K562 (cell line): ENCODE measurements around the gene GFAP. TPM values are rescaled to one million over a fixed set of nuclear protein-coding genes. Genes with fewer than 3 reads are reported as not detected.

Experiments
- ATAC-seq: fragments of 200-7000 bp; cut with Tn5 transposase; 3 replicates; pipeline ENCODE4 v1.9.1; 2020; ENCODE audit warnings: moderate library complexity
- BruUV-seq: library from RNA; stranded (reverse); fragments of 400-500 nt; replicated peaks from 2 replicates; lab custom pipeline; 2021; lab: Mats Ljungman, UMichigan
- CTCF ChIA-PET: fragments of 300-600 bp; formaldehyde crosslinking; extraction: SDS; loops from one replicate; lab custom pipeline; 2021; ENCODE audit warnings: low intra/inter-chr PET ratio; lab: Yijun Ruan, JAX
- POLR2A ChIA-PET: fragments of 300-600, 350-650 bp; sonication (Branson Sonifier 250); formaldehyde crosslinking; extraction: SDS; loops from one replicate; lab custom pipeline; 2021; ENCODE audit warnings: antibody characterized with exemption, inconsistent platforms; lab: Yijun Ruan, JAX
- DNase-seq, 4 experiments: peaks; one replicate each; pipeline versions ENCODE4 v3.0.0 to v3.0.0-alpha.2; 2011 to 2018; ENCODE audit warnings: low spot score in 3 of 4, mixed read lengths in 3 of 4; ENCODE audit errors: extremely low read depth in 1 of 4
- FAIRE-seq: peaks from 2 replicates; lab custom pipeline; 2011; peaks lifted over from hg19 to GRCh38; lab: Jason Lieb, UNC
- H2AFZ ChIP-seq: 2 replicates; pipeline ENCODE4 v1.6.0; 2011; ENCODE audit warnings: low read depth, low read length, control low read depth, inconsistent platforms
- H3K27ac ChIP-seq: fragments of 200-600 bp; 3 replicates; pipeline ENCODE4 v1.8.0; 2011; ENCODE audit warnings: low read depth, mild to moderate bottlenecking, control low read depth, inconsistent platforms, low read length, moderate library complexity, mixed read lengths; ENCODE audit errors: extremely low read depth
- H3K27me3 ChIP-seq, 2 experiments: fragments of 300-600 bp in 1 of 2; 2 replicates in 1 of 2; 3 replicates in 1 of 2; pipeline versions ENCODE4 v1.6.0 to v1.8.0; 2011; ENCODE audit warnings: inconsistent platforms in 2 of 2, low read length in 2 of 2, mild to moderate bottlenecking in 1 of 2, mixed read lengths in 1 of 2, moderate library complexity in 1 of 2; ENCODE audit not compliant: control insufficient read depth in 2 of 2, insufficient read depth in 2 of 2
- H3K36me3 ChIP-seq: fragments of 300-600 bp; 3 replicates; pipeline ENCODE4 v1.8.0; 2011; ENCODE audit warnings: mild to moderate bottlenecking, low read length, inconsistent platforms; ENCODE audit not compliant: control insufficient read depth, insufficient read depth
- H3K4me1 ChIP-seq, 2 experiments: fragments of 200-600 bp in 1 of 2; replicated peaks in 1 of 2; 2 replicates in 1 of 2; 3 replicates in 1 of 2; pipeline versions ENCODE4 v1.5.1 to v1.8.0; 2011; ENCODE audit warnings: inconsistent platforms in 2 of 2, low read length in 2 of 2, mild to moderate bottlenecking in 1 of 2, mixed read lengths in 1 of 2, moderate library complexity in 1 of 2; ENCODE audit not compliant: control insufficient read depth in 2 of 2, insufficient read depth in 2 of 2
- H3K4me2 ChIP-seq: 2 replicates; pipeline ENCODE4 v1.6.1; 2011; ENCODE audit warnings: low read length, control low read depth, inconsistent platforms, mixed read lengths; ENCODE audit not compliant: insufficient read depth
- H3K4me3 ChIP-seq: fragments of 200-600 bp; sonication (generic), shearing (Covaris generic); 2 replicates; pipeline ENCODE4 v1.5.1; 2016; ENCODE audit warnings: control low read depth, inconsistent platforms
- H3K79me2 ChIP-seq: fragments of 200-600 bp; 3 replicates; pipeline ENCODE4 v1.8.0; 2011; ENCODE audit warnings: low read length, inconsistent platforms; ENCODE audit not compliant: control insufficient read depth, insufficient read depth
- H3K9ac ChIP-seq, 2 experiments: 2 replicates each; pipeline versions ENCODE4 v1.6.0 to v1.6.1; 2011; ENCODE audit warnings: low read depth in 2 of 2, low read length in 2 of 2, control low read depth in 1 of 2, inconsistent platforms in 1 of 2, mild to moderate bottlenecking in 1 of 2, mixed read lengths in 1 of 2; ENCODE audit not compliant: insufficient read depth in 1 of 2
- H3K9me1 ChIP-seq: one replicate; pipeline ENCODE4 v1.6.0; 2011; ENCODE audit warnings: inconsistent platforms, mild to moderate bottlenecking, low read length, moderate library complexity; ENCODE audit not compliant: control insufficient read depth, insufficient read depth
- H3K9me3 ChIP-seq: replicated peaks from 2 replicates; pipeline ENCODE4 v1.5.1; 2011; ENCODE audit warnings: low read depth, low read length, inconsistent platforms; ENCODE audit not compliant: control insufficient read depth, insufficient read depth
- H4K20me1 ChIP-seq: replicated peaks from 2 replicates; pipeline ENCODE4 v1.6.1; 2011; ENCODE audit warnings: low read length, inconsistent platforms, mixed read lengths; ENCODE audit not compliant: control insufficient read depth, insufficient read depth
- CBFA2T2 ChIP-seq: fragments of 450-650 bp; conservative IDR thresholded peaks from 2 replicates; pipeline ENCODE4 v1.6.1; 2017; ENCODE audit warnings: mild to moderate bottlenecking
- ELF4 ChIP-seq: fragments of 450-650 bp; formaldehyde crosslinking; IDR thresholded peaks from 2 replicates; pipeline ENCODE4 v1.4.0; 2022; ENCODE audit warnings: missing genetic modification characterization
- FOXM1 ChIP-seq, 2 experiments: fragments of 450-650 bp in 1 of 2; sonication (generic) in 1 of 2; formaldehyde crosslinking in 1 of 2; IDR thresholded peaks; 2 replicates each; pipeline versions ENCODE4 v1.6.1 to v1.9.0; 2017 to 2022; ENCODE audit warnings: low read depth in 2 of 2, mild to moderate bottlenecking in 2 of 2, missing genetic modification reagents in 1 of 2, moderate library complexity in 1 of 2
- FOXP1 ChIP-seq: sonication (generic); formaldehyde crosslinking; IDR thresholded peaks from 2 replicates; pipeline ENCODE4 v1.8.0; 2022; ENCODE audit warnings: mild to moderate bottlenecking, missing genetic modification reagents
- KAT8 ChIP-seq: fragments of 450-650 bp; IDR thresholded peaks from 2 replicates; pipeline ENCODE4 v1.6.1; 2016; ENCODE audit warnings: low read depth, mild to moderate bottlenecking
- MTA3 ChIP-seq: fragments of 450-650 bp; formaldehyde crosslinking; IDR thresholded peaks from 2 replicates; pipeline ENCODE4 v1.6.1; 2017; ENCODE audit warnings: mild to moderate bottlenecking, borderline replicate concordance
- NCOA6 ChIP-seq: fragments of 450-650 bp; IDR thresholded peaks from 2 replicates; pipeline ENCODE4 v1.6.1; 2017; ENCODE audit warnings: mild to moderate bottlenecking
- NFYB ChIP-seq: IDR thresholded peaks from 2 replicates; pipeline ENCODE4 v1.6.1; 2011; ENCODE audit warnings: mild to moderate bottlenecking, moderate library complexity; ENCODE audit not compliant: insufficient read length; ENCODE audit errors: extremely low read depth
- SMC3 ChIP-seq: conservative IDR thresholded peaks from 2 replicates; pipeline ENCODE4 v1.6.1; 2011; ENCODE audit warnings: low read depth, low read length, improper control_type of control experiment; ENCODE audit not compliant: insufficient read depth
- TRIM28 ChIP-seq: fragments of 450-650 bp; IDR thresholded peaks from 2 replicates; pipeline ENCODE4 v1.6.1; 2017
- WGBS: fragments of 100-300 bp; shearing (Covaris generic); methylation state at CpG from one replicate; pipeline ENCODE4 v1.1.6; 2016; ENCODE audit warnings: low coverage, mixed read lengths; ENCODE audit not compliant: insufficient coverage; ENCODE audit errors: missing lambda C conversion rate; 5-methylcytosine and 5-hydroxymethylcytosine counted together
- in situ Hi-C: fragments of 300-500 bp; cut with MboI; formaldehyde crosslinking; loops from 4 replicates; pipeline ENCODE4 v1.15.0; 2018; ENCODE audit warnings: inconsistent platforms, mixed read lengths
- intact Hi-C: fragments of 100-400 bp; cut with micrococcal nuclease; formaldehyde crosslinking; loops from 2 replicates; pipeline ENCODE4 v1.14.2; 2022
- polyA plus RNA-seq, 8 experiments: library from polyadenylated mRNA; depleted of rRNA in 4 of 8; stranded (reverse) in 5 of 8; unstranded in 3 of 8; fragments of >200 nt; fragmentation: Nextera tagmentation in 2 of 8; fragmentation: Illumina TruSeq in 1 of 8; extraction: Ambion mirVana in 2 of 8; extraction: Trizol in 1 of 8; gene quantifications; 2 replicates each; pipeline versions ENCODE4 v1.2.1 to v1.2.3, GENCODE V29; 2011 to 2014; ENCODE audit warnings: inconsistent platforms in 1 of 8, missing spikeins in 1 of 8
- total RNA-seq, 7 experiments: library from RNA; depleted of rRNA in 6 of 7; stranded (reverse); fragments of >200 nt in 6 of 7; fragmentation: Illumina TruSeq in 2 of 7; extraction: Trizol in 2 of 7; gene quantifications; 2 replicates each; pipeline versions ENCODE4 v1.2.1 to v1.2.3, GENCODE V29; 2011 to 2021; ENCODE audit warnings: low replicate concordance in 1 of 7
- TF ChIP-seq, protein P1 (sequence below): sonication (generic); formaldehyde crosslinking; IDR thresholded peaks from 2 replicates; pipeline ENCODE4 v1.8.0; 2022; ENCODE audit warnings: mild to moderate bottlenecking, missing genetic modification reagents
- TF ChIP-seq, protein P2 (sequence below): IDR thresholded peaks from 2 replicates; pipeline ENCODE4 v1.6.1; 2012; ENCODE audit warnings: low read depth, low read length, improper control_type of control experiment, borderline replicate concordance
- TF ChIP-seq, protein P3 (sequence below): fragments of 450-650 bp; formaldehyde crosslinking; IDR thresholded peaks from 2 replicates; pipeline ENCODE4 v1.4.0; 2022; ENCODE audit warnings: missing genetic modification characterization
- TF ChIP-seq, protein P4 (sequence below): fragments of 450-650 bp; IDR thresholded peaks from 2 replicates; pipeline ENCODE4 v1.6.1; 2017; ENCODE audit warnings: antibody characterized with exemption, mild to moderate bottlenecking

Gene GFAP
- total and polyA plus RNA-seq, 9 of the 15 experiments (the other 6 are each of a cell fraction or from before 2014, with no cell fraction given): 0.07 to 1.4 (median 0.60) TPM; not detected in 1

DNA sequence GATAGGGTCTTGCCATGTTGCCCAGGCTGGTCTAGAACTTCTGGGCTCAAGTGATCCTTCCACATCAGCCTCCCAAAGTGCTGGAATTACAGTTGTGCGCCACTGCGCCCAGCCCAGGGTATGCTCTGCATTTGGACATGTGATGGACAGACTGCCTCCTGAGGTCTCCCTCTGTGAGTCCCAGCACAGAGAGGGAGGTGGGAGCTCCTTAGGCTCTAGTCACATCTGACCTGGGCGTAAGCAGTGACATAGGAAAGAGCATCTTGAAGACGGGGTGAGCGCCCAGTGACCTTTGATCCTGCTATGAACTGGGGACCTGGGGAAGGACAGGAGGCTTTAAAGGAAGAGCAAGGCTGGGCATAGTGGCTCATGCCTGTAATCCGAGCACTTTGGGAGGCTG, 2.2 kb upstream of the GFAP start:
- BruUV-seq: no TSS peak
- in situ Hi-C loops: loop anchor here (5.0 kb wide), 1 partner anchor 100 kb away; no protein-coding TSS in a partner anchor
- no peaks in the 10 kb centered on the region for H3K79me2 ChIP-seq
- no peaks in the 10 kb centered on the region for H3K36me3 ChIP-seq
- ATAC-seq (no peak), DNase-seq (no peak), FAIRE-seq (no peak)
- WGBS: 55% methylated on average over 6 of the region's 6 CpGs
- POLR2A ChIA-PET: no interaction called here
- H3K9me1 ChIP-seq: no peaks in the 10 kb centered on the region
- H3K9ac ChIP-seq: no peak overlapping the region
- no peak overlapping the region for H3K27ac ChIP-seq
- H2AFZ ChIP-seq: no peak overlapping the region
- 0 out of 2 replicates have a peak, but pooled peaks cover 6% of the 10 kb centered on the region for H4K20me1 ChIP-seq
- H3K4me1 ChIP-seq: peaks cover 7 to 19% of the 10 kb centered on the region in 2 experiments; a peak in 4 of 5 replicates
- intact Hi-C loops: no loop called here
- H3K9me3 ChIP-seq: no peaks in the 10 kb centered on the region
- H3K4me2 ChIP-seq: no peak overlapping the region
- H3K4me3 ChIP-seq: no peak overlapping the region
- H3K27me3 ChIP-seq: peaks cover 2 to 19% of the 10 kb centered on the region in 2 experiments; a peak in 2 of 5 replicates
- CTCF ChIA-PET: no interaction called here
- TF ChIP-seq KAT8 (no peak), FOXM1 (IDR thresholded peaks at IDR 0.05; ENCODE audit: low read depth) (no peak), FOXM1 (CRISPR knock-in tag; IDR thresholded peaks at IDR 0.05; ENCODE audit: low read depth) (no peak), MTA3 (no peak), NCOA6 (no peak), ELF4 (CRISPR knock-in tag) (no peak), TRIM28 (no peak), CBFA2T2 (no peak), FOXP1 (CRISPR knock-in tag) (no peak), NFYB (no peak), SMC3 (no peak)
- TF ChIP-seq, protein P1, sequence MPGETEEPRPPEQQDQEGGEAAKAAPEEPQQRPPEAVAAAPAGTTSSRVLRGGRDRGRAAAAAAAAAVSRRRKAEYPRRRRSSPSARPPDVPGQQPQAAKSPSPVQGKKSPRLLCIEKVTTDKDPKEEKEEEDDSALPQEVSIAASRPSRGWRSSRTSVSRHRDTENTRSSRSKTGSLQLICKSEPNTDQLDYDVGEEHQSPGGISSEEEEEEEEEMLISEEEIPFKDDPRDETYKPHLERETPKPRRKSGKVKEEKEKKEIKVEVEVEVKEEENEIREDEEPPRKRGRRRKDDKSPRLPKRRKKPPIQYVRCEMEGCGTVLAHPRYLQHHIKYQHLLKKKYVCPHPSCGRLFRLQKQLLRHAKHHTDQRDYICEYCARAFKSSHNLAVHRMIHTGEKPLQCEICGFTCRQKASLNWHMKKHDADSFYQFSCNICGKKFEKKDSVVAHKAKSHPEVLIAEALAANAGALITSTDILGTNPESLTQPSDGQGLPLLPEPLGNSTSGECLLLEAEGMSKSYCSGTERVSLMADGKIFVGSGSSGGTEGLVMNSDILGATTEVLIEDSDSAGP (CRISPR knock-in tag): no peak
- TF ChIP-seq, protein P2, sequence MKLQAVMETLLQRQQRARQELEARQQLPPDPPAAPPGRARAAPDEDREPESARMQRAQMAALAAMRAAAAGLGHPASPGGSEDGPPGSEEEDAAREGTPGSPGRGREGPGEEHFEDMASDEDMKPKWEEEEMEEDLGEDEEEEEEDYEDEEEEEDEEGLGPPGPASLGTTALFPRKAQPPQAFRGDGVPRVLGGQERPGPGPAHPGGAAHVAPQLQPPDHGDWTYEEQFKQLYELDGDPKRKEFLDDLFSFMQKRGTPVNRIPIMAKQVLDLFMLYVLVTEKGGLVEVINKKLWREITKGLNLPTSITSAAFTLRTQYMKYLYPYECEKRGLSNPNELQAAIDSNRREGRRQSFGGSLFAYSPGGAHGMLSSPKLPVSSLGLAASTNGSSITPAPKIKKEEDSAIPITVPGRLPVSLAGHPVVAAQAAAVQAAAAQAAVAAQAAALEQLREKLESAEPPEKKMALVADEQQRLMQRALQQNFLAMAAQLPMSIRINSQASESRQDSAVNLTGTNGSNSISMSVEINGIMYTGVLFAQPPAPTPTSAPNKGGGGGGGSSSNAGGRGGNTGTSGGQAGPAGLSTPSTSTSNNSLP: no peak
- TF ChIP-seq, protein P3, sequence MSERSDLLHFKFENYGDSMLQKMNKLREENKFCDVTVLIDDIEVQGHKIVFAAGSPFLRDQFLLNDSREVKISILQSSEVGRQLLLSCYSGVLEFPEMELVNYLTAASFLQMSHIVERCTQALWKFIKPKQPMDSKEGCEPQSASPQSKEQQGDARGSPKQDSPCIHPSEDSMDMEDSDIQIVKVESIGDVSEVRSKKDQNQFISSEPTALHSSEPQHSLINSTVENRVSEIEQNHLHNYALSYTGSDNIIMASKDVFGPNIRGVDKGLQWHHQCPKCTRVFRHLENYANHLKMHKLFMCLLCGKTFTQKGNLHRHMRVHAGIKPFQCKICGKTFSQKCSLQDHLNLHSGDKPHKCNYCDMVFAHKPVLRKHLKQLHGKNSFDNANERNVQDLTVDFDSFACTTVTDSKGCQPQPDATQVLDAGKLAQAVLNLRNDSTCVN: no peak
- TF ChIP-seq, protein P4, sequence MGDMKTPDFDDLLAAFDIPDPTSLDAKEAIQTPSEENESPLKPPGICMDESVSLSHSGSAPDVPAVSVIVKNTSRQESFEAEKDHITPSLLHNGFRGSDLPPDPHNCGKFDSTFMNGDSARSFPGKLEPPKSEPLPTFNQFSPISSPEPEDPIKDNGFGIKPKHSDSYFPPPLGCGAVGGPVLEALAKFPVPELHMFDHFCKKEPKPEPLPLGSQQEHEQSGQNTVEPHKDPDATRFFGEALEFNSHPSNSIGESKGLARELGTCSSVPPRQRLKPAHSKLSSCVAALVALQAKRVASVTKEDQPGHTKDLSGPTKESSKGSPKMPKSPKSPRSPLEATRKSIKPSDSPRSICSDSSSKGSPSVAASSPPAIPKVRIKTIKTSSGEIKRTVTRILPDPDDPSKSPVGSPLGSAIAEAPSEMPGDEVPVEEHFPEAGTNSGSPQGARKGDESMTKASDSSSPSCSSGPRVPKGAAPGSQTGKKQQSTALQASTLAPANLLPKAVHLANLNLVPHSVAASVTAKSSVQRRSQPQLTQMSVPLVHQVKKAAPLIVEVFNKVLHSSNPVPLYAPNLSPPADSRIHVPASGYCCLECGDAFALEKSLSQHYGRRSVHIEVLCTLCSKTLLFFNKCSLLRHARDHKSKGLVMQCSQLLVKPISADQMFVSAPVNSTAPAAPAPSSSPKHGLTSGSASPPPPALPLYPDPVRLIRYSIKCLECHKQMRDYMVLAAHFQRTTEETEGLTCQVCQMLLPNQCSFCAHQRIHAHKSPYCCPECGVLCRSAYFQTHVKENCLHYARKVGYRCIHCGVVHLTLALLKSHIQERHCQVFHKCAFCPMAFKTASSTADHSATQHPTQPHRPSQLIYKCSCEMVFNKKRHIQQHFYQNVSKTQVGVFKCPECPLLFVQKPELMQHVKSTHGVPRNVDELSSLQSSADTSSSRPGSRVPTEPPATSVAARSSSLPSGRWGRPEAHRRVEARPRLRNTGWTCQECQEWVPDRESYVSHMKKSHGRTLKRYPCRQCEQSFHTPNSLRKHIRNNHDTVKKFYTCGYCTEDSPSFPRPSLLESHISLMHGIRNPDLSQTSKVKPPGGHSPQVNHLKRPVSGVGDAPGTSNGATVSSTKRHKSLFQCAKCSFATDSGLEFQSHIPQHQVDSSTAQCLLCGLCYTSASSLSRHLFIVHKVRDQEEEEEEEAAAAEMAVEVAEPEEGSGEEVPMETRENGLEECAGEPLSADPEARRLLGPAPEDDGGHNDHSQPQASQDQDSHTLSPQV: no peak
